Right ventricle myocardium superior (tissue), 1 donor: ENCODE results near the gene FOXC1. TPM values are rescaled to one million over a fixed set of nuclear protein-coding genes. Genes with fewer than 3 reads are reported as not detected.

Source experiments
- ATAC-seq: fragments of 200-7000 bp; cut with Tn5 transposase; one replicate; pipeline ENCODE4 v1.9.1; 2020; ENCODE audit warnings: mild to moderate bottlenecking; ENCODE audit not compliant: poor library complexity
- DNase-seq: peaks from one replicate; pipeline ENCODE4 v3.0.0-alpha.2; 2020
- intact Hi-C: fragments of 100-400 bp; cut with DNase I; formaldehyde crosslinking; loops from one replicate; pipeline ENCODE4 v1.11.2; 2022
- total RNA-seq: library from RNA; stranded (reverse); fragmentation: NEBNext Ultra II Directional; extraction: Animal tissue kit (Norgen Biotek cat#: 25700); gene quantifications from one replicate; pipeline ENCODE4 v1.2.1, GENCODE V29; 2021
- donor health status: DM: no; HTN: yes; CAD: no; lungs with severe emphysema.

The FOXC1 gene
- total RNA-seq, 1 donor from 2014 or later, result 3.5 TPM

GRCh38 chr6:1596088-1596852, 13.4 kb upstream of the FOXC1 start:
- ATAC-seq, result peak; percentile 93
- intact Hi-C loops, result loop anchor here (5.0 to 10.0 kb wide), 2 partner anchors 756 to 849 kb away; no protein-coding TSS in a partner anchor

GRCh38 chr6:1597121-1597744, 12.5 kb upstream of the FOXC1 start:
- intact Hi-C loops, result loop anchor here (5.0 to 10.0 kb wide), 2 partner anchors 755 to 848 kb away; no protein-coding TSS in a partner anchor
- no peak for DNase-seq
- no peak for ATAC-seq

More at GRCh38 chr6:1596088-1596852, 13.4 kb upstream of the FOXC1 start:
- no peak for DNase-seq

GRCh38 chr6:1597924-1598323, 11.8 kb upstream of the FOXC1 start:
- ATAC-seq (no peak), DNase-seq (no peak)
- intact Hi-C loops, result loop anchor here (5.0 to 10.0 kb wide), 2 partner anchors 754 to 847 kb away; no protein-coding TSS in a partner anchor

- DNase-seq (no peak), ATAC-seq (no peak)
- intact Hi-C loops, result loop anchor here (5.0 to 10.0 kb wide), 2 partner anchors 754 to 846 kb away; no protein-coding TSS in a partner anchor
These were observed 11.3 kb upstream of the FOXC1 start for GRCh38 chr6:1598433-1598832.

- DNase-seq (no peak), ATAC-seq (no peak)
- intact Hi-C loops, result loop anchor here (5.0 to 10.0 kb wide), 2 partner anchors 753 to 846 kb away; no protein-coding TSS in a partner anchor
These were observed 10.8 kb upstream of the FOXC1 start for GRCh38 chr6:1598886-1599285.

GRCh38 chr6:1599469-1599868, 10.2 kb upstream of the FOXC1 start:
- intact Hi-C loops, result loop anchor here (5.0 to 10.0 kb wide), 2 partner anchors 753 to 845 kb away; no protein-coding TSS in a partner anchor
- ATAC-seq, result no peak
- DNase-seq, result no peak

- ATAC-seq (no peak), DNase-seq (no peak)
- intact Hi-C loops, result loop anchor here (5.0 kb wide), 1 partner anchor 597 kb away; no protein-coding TSS in a partner anchor
These were observed 9.5 kb upstream of the FOXC1 start for GRCh38 chr6:1600063-1600763.

- ATAC-seq, result no peak
- no peak for DNase-seq
- intact Hi-C loops, result loop anchor here (5.0 kb wide), 1 partner anchor 597 kb away; no protein-coding TSS in a partner anchor
These were observed 9.0 kb upstream of the FOXC1 start for GRCh38 chr6:1600764-1601157.

- intact Hi-C loops, result loop anchor here (5.0 kb wide), 1 partner anchor 596 kb away; no protein-coding TSS in a partner anchor
- ATAC-seq (no peak), DNase-seq (no peak)
These were observed 8.3 kb upstream of the FOXC1 start for GRCh38 chr6:1601158-1602048.

- intact Hi-C loops, result loop anchor here (5.0 kb wide), 1 partner anchor 595 kb away; no protein-coding TSS in a partner anchor
- no peak for DNase-seq
- no peak for ATAC-seq
These were observed 7.5 kb upstream of the FOXC1 start for GRCh38 chr6:1602049-1602713.

GRCh38 chr6:1603708-1604107, 6.0 kb upstream of the FOXC1 start:
- intact Hi-C loops, result loop anchor here (2.0 to 5.0 kb wide), 2 partner anchors 501 to 594 kb away; no protein-coding TSS in a partner anchor
- ATAC-seq (no peak), DNase-seq (no peak)

- ATAC-seq (peak; percentile 97), DNase-seq (peak; percentile 76)
- intact Hi-C loops, result loop anchor here (2.0 to 5.0 kb wide), 3 partner anchors 500 to 1028 kb away; no protein-coding TSS in a partner anchor
These were observed 5.3 kb upstream of the FOXC1 start for GRCh38 chr6:1604158-1605003.

GRCh38 chr6:1605004-1605892, 4.5 kb upstream of the FOXC1 start:
- intact Hi-C loops, result loop anchor here (2.0 to 5.0 kb wide), 2 partner anchors 500 to 1027 kb away; no protein-coding TSS in a partner anchor
- DNase-seq, result no peak
- ATAC-seq, result peak; percentile 32

GRCh38 chr6:1605893-1606779, 3.6 kb upstream of the FOXC1 start:
- intact Hi-C loops, result loop anchor here (2.0 to 5.0 kb wide), 2 partner anchors 499 to 1026 kb away; no protein-coding TSS in a partner anchor
- ATAC-seq (no peak), DNase-seq (no peak)
